Epithelial cell of proximal tubule (primary cell): ENCODE measurements around the gene UNK. TPM values are rescaled to one million over a fixed set of nuclear protein-coding genes. Genes with fewer than 3 reads are reported as not detected.

ENCODE experiments used
- DNase-seq: peaks from one replicate; pipeline ENCODE4 v3.0.0-alpha.2; 2011; ENCODE audit warnings: low read depth
- H3K4me3 ChIP-seq: 2 replicates; pipeline ENCODE4 v1.5.1; 2011; ENCODE audit warnings: low read depth, mild to moderate bottlenecking, low read length
- CTCF ChIP-seq: conservative IDR thresholded peaks from 2 replicates; pipeline ENCODE4 v1.5.1; 2012; ENCODE audit warnings: low read depth, mild to moderate bottlenecking, low read length
- total RNA-seq: library from RNA; depleted of rRNA; stranded (reverse); fragments of >200 nt; gene quantifications from 2 replicates; pipeline ENCODE4 v1.2.3, GENCODE V29; 2015

Gene UNK
- total RNA-seq, 1 donor from 2014 or later: 19.4 TPM

GRCh38 chr17:75838410-75838809, 53.8 kb downstream of the UNK start:
- no peak for DNase-seq
- TF ChIP-seq CTCF: no peak
- H3K4me3 ChIP-seq: no peak overlapping the region

GRCh38 chr17:75839942-75840798, 55.6 kb downstream of the UNK start:
- no peak for DNase-seq
- no peak for TF ChIP-seq CTCF
- no peak overlapping the region for H3K4me3 ChIP-seq

GRCh38 chr17:75840799-75841164, 56.2 kb downstream of the UNK start:
- no peak for TF ChIP-seq CTCF
- DNase-seq: no peak
- H3K4me3 ChIP-seq: no peak overlapping the region

- no peak for DNase-seq
Measured at GRCh38 chr17:75842411-75842810, 57.8 kb downstream of the UNK start.

DNA sequence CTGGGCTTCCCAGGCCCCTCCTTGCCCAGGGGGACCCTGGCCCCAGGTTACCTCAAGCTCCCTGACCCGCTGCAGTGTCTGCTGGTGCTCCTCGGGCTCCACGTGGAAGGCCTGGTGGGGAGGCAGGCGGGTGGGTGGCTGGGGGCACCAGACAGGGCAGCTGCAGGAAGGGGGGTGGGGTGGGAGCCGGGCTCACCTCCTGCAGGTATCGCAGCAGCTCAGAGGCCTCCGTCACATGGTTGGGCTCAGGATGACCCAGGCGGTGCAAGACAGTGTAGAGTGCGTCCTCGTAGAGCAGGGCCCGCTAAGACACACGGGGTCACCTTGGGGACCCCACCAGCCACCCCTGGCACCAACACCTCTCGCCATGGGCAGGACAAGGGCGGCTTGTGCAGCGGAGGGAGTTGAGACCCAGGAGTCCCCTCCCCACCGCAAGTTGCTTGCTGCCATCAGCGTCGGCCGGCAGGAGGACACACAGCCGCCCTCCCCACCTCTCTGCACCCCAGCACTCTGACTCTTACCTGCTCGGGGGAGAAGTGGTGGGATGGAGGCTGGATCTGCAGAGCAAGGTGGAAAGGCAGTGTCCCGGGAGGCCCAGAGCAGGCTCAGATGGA, 58.5 kb downstream of the UNK start:
- TF ChIP-seq CTCF: no peak
- no peak for DNase-seq
- H3K4me3 ChIP-seq: no peak overlapping the region

More at GRCh38 chr17:75842411-75842810, 57.8 kb downstream of the UNK start:
- no peak overlapping the region for H3K4me3 ChIP-seq
- no peak for TF ChIP-seq CTCF

DNA sequence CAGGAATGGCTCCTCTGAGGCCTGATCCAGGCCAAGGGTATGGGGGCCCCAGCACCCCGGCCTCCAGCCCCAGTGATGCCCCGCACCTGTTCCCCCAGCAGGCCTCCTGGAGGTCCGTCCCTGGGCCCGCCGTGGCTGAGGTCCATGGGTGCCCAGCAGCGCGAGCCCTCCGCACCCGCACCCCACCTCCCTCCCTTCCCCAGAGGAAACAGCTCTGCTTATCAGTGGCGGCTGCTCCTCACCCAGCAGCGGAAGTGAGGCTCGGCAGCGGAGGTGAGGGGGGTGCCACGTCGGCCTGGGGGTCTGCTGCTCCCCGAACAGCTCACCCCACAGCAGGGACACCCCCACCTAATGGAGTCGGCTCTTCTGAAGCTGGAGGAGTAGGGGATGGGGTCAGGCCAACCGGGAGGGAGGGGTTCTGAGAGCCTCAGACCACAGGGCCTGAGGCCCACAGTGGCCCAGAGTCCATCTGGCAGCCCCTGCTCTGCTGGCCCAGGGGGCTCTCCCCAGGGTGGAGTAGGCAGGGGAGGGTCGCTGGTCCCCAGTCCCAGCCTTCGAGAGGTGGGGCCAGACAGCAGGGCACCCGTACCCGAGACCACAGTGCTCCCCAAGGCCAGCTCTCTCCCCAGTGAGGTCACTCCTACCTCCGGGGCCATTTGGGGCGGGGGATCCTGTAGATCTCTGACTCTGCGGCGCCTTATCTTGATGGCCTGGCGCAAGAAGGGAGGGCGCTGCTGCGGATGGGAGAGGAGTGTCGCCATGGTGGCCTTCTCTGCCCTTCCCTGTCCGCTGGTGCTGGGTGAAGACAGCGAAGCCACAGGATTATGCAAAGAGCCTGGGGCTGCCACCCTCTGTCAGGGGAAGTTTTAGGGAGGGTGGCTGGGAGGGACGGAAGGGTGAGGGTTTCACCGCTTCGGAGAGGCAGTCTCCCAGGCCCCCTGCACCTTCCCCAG, 59.2 kb downstream of the UNK start, which contains the start of gene UNC13D:
TSS of gene UNC13D (minus strand) at position 828 of the 953 bp plus-strand sequence. CDS start at position 761, 67 bp downstream.
- no peak within 1 kb of the TSS for H3K4me3 ChIP-seq
- DNase-seq: no peak
- TF ChIP-seq CTCF: no peak
